ENCODE data around the gene ACSS2.

The ACSS2 gene

DNA sequence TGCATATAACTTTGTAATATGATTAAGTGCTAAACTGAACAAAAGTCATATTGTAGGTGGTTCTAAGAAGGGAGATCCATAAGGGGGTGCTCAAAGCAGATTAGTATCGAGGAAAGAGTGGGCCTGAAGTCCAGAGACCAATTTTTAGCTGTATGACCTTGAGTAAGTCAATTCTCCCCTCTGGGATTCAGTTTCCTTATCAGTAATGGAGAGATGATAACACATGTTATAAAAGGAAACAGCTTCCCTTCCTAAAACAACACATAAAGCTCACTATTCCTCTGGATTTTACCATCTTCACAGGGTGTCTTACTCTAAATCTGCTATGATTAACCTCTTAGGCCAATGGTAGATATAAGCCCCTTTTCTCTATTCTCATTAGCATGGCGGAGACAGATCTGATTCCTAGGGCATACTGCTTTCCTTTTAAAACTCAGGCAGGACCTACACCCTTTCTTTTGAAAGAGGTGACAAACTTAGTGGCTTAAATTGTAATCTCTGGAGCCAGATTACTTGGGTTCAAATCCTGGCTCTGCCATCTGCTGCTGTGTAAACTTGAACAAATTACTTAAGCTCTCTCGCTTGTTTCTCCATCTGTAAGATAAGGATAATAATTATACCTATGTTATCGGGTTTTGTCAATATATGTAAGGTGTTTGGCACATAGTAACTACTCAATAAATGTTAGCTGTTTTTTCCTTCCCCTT is 39.5 kb downstream of the ACSS2 start:
- no peak for FAIRE-seq

DNA sequence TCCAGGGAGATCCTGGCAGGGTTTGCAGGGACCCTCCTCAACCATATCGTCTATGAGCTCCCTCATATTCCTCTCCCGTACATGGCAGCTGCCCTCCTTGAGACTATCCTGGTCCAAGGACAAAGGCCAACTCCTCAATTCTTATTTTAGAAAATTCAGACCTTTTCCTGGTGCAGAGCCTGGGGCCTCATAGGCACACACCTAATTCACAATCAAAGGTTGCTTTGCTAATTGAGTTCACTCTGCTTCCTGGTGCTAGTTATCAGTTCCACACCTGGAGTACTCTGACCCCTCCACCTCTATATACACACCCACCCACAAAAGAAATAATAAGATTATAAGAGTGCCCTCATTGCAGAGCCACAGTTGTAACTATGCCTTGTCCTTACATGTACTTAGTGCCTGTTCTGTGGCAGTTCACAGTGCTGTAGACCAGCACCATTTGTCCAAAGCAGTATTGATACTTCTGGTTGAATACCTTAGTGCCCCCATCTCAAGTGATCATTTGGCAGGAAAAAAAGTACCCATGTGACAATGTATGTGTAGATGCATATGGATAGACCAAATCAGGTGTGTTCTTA is 40.5 kb downstream of the ACSS2 start:
- no peak for FAIRE-seq

DNA sequence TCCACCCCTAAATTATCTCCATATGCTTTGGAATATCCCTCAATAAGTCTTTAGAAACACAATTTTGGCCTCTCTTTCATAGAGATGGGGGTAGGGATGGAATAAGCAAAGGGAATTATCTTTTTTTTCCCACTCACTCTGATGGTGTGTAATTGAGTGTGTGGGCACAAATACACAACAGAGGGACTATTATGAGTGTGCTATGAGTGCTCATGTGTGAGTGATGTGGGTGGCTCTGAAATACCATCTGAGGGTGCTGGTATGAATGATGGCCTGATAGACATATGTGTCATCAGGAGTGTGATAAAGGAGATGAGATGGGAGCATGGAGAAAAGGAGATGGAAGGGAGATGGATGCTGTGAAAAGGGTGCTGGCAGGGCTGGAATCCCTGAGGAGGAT is 43.6 kb downstream of the ACSS2 start:
- no peak for FAIRE-seq

DNA sequence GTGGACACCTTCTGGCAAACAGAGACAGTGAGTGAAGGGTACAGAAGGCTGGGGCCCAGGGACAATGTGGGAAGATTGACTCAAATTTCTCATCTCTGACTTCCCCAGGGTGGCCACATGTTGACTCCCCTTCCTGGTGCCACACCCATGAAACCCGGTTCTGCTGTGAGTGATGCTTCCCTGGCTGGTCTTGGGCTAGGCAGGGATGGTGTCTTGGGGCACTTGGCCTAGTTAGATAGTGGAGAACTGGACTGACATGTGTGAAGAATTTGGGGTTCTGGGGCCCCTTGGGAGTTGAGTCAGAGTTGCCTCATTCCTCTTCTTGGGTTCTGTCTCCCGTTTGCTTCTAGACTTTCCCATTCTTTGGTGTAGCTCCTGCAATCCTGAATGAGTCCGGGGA is 45.0 kb downstream of the ACSS2 start:
- no peak for FAIRE-seq

DNA sequence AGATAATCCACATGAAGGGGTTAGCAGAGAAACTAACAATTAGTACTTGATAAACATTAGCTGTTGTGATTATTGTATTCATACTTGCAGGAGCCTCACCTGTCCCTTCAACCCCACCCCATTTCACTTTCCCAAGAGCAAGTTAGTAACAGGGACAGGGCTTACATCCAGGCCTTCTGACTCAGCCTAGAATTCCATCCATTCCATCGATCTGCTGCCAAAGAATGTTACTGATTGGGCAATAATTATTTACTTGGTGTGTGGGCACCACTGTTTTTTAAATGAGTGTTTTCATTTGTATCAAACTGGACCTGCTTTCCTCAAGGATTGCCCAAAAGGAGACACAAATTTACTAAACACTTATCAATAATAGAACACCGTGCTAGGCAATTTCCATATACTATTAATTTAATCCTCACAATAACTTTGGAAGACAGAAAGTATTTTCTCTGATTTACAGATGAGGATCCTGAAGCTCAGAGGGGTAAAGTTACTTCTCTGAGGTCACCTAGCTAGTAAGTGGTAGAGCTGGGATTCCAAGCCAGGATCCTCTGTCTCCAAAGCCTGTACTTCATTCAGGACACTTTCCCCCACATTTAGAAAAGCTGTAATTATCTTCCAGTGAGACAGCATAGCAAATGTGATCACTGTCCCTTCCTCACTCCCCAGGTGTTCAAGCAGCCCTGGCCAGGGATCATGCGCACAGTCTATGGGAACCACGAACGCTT is 46.4 kb downstream of the ACSS2 start:
- no peak for FAIRE-seq

DNA sequence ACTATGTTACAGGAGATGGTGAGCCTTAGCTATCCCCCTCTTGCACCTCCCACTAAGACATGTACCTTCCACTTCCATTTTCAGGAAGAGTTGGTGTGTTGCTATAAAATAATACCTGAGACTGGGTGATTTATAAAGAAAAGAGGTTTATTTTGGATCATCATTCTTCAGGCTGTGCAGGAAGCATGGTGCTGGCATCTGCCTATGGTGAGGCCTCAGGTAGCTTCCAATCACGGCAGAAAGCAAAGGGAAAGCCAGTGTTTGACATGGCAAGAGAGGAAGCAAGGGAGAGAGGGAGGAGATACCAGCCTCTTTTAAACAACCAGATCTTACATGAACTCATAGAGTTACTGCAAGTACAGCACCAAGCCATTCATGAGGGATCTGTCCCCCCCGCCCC is 47.0 kb downstream of the ACSS2 start:
- FAIRE-seq, result no peak

DNA sequence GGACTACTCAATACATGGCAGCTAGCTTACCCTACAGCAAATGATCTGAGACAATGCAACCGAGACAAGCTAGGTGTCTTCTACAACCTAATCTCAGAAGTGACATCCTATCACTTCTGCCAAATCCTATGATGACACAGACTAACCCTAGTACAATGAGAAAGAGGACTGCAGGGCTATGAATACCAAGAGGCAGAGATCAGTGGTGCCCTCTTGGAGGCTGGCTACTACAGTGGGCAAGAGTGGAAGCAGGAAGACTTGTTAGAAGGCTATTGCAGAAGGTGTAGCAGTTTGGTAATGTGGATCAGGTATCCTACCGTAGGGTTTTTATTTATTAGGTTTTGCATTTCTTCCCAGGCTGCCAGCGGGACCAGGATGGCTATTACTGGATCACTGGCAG is 48.9 kb downstream of the ACSS2 start:
- no peak for FAIRE-seq

DNA sequence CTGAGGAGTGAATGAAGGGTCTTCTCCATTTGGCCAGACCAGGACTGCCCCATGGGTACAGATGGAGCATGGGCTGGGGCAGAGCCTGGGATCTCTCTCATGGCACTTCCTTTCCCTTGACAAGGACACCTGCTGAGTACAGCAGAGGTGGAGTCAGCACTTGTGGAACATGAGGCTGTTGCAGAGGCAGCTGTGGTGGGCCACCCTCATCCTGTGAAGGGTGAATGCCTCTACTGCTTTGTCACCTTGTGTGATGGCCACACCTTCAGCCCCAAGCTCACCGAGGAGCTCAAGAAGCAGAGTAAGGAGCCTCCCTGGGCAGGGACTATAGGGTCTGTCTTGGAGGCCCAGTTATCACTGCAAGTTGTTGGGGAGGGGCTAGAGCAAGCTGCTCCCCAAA is 49.6 kb downstream of the ACSS2 start:
- no peak for FAIRE-seq

DNA sequence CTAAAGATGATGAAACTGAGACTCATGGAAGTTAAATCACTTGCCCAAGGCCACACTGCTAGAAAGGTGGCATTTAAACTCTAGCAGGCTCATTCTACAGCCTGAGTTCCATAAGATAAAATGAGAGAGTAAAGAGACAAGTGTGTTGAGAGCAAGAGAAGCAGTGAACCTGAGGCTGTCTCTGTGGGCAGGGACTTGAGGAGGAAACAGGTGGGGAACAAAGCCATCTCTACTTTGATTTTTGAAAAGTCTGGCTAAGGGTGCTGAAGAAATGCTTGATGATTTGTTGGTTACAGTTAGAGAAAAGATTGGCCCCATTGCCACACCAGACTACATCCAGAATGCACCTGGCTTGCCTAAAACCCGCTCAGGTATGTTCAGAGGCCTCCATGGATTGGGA is 50.2 kb downstream of the ACSS2 start:
- FAIRE-seq, result no peak

DNA sequence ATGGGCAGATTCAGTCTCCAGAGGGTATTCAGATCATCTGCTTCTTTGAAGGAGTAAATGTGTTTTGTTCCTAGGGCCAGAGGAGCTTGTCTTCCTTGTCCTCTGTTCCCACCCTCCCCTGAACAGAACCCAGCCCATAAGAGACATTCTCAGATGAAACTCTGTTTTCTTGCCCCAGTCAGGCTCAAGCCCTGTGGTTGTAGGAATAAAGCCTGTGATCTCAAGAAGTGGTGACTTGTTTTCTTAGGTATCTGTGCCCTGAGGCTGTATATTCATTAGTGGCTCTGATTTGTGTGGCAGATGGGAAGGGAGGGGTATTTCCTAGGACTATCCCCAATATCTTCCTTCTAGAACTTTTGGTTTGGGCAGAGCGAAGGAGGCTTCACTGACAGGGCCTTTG is 51.3 kb downstream of the ACSS2 start:
- no peak for FAIRE-seq

DNA sequence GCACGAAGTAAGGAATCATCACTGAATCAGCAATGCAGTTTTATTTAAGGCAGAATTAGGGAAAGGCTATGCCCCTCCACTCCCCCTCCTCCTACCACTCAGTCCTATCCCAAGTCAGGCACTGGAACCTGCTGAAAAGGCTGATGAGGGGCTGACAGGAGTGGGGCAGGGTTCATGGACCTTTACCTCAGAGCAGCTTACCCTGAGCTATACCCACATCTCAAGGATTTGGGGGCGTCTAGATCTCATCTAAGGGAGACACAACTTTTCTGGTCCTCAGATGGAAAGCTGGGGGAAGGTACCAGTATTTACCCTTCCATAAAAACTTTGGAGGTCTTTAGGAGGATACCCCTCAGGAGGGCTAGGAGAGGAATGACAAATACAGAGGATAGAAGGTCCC is 52.0 kb downstream of the ACSS2 start:
- no peak for FAIRE-seq

DNA sequence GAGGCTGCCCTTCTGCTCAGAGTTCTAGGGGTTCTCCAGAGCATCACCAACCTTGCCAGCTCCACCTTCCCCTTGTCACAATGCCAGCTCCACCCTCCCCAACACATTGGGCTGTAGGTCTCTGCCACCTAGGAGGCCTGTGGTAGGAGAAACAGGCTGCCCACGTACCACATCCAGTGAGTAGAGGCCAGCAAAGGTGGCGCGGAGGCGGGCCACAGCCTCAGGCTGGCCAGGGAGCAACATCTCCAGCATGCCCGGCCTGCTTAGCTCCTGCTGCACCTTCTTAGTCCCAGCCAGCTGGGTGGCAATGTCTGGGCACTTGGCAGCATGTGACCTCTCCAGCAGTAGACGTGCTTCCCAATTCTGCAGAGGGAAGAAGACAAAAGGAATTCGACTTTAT is 55.4 kb downstream of the ACSS2 start:
- FAIRE-seq, result no peak

DNA sequence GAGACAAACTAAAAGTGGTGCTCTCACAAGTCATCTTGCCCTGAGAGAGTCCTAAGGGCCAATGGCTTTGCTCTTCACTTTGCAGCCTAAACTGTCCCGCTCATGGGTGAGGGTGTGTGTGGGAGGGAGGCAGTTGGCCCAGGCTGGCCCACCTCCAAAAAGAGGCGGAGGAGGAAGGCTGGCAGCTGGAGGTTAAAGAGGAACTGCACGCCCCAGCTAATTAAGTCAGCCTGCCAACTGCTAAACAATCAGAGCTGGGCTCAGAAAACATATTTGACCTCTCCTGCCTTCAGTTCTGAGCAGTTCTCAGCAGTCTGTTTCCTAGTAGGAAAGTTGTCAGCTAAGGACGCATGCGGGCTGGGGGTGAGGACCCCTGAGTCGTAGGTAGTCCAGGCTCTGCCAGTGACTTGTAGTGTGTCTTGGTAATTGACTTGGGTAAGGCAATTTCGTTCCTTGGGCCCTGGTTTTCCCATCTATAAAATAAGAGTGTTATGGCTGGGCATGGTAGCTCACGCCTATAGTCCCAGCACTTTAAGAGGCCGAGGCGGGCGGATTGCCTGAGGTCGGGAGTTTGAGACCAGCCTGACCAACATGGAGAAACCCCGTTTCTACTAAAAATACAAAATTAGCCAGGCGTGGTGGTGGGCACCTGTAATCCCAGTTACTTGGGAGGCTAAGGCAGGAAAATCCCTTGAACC is 62.2 kb downstream of the ACSS2 start:
- no peak for FAIRE-seq

DNA sequence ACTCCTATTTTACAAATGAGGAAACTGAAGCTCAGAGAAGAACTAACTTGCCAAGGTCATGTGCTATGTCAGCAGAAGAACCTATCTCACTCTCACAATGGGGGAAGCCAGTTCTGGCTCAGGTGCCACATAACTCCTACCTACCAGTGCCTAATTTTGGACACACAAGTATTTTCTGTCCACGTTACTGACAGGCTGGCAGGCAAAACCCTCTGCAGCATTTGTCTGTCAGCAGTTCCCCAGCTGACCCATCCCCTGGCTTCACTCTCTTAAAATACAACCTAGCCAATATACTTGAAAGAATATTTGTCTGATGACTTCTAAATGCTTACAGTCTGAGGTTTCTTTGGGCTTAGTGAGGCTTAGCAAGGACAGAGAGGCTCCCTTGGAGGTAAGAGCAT is 63.7 kb downstream of the ACSS2 start:
- no peak for FAIRE-seq

DNA sequence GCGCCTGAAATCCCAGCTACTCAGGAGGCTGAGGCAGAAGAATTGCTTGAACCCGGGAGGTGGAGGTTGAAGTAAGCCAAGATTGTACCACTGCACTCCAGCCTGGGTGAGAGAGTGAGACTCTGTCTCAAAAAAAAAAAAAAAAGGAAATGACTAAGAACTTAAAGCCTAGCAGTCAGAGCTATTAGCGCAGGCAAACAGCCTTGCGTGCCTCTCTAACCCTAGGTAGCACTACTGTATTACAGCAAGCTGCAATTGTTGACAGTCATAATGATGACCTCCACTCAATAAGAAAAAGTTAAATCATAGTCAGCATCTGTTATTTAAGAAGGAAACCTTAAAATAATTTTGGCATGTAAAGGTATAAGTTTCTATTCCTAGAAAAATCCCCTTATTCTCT is 64.8 kb downstream of the ACSS2 start:
- FAIRE-seq, result no peak

DNA sequence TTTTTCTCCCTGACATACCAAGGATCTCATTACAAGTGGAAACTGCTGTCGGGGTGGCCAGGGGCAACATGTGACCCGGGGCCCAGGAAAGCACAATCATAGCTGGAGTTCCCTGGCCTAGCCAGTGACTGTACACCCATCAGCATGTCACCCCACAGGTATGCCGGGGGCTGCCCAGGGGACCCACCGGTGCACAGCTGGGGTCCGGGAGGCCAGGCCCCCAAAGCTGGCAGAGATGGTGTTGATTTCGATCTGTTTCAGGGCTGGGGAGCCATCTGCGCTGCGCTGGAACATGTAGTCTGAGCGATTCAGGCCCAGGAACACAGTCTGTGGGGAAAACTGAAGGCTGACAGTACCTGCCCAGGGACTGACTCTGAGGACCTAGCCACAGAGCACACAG is 65.9 kb downstream of the ACSS2 start:
- no peak for FAIRE-seq

DNA sequence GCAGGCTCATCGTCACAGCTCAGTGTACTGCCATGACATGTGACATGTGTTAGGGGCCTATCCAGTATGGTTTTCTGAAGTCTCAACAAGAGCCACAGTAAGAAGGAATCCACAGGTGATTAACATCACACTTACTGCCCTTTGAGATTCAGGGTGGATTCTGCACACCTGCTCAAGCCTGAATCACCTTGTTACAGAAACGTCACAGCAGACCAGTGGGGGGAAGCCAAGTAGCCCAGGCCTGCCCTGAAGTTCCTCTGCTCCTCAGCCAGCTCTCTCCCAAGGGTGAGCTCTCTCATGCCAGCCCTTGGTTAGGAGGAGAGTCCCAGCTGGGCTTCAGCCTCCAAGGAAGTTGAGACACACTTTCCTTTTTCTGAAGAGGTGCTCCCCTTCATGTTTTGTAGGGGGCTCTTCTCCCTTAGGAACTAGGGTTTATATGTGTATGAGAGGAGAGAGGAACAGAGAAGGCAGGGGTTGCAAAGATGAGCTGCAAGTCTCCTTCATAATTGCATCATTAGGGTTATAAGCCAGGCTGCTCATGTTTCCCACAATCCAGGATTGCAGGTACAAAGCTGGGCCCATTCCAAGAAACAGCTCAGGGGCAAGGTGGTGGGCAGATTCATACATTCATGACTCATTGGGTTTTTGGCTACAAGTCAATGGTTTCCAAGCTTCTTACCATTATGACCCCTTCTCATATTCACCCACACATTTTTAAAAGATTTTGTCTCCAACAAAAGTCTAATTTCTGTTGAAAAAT is 67.6 kb downstream of the ACSS2 start:
- FAIRE-seq, result no peak

DNA sequence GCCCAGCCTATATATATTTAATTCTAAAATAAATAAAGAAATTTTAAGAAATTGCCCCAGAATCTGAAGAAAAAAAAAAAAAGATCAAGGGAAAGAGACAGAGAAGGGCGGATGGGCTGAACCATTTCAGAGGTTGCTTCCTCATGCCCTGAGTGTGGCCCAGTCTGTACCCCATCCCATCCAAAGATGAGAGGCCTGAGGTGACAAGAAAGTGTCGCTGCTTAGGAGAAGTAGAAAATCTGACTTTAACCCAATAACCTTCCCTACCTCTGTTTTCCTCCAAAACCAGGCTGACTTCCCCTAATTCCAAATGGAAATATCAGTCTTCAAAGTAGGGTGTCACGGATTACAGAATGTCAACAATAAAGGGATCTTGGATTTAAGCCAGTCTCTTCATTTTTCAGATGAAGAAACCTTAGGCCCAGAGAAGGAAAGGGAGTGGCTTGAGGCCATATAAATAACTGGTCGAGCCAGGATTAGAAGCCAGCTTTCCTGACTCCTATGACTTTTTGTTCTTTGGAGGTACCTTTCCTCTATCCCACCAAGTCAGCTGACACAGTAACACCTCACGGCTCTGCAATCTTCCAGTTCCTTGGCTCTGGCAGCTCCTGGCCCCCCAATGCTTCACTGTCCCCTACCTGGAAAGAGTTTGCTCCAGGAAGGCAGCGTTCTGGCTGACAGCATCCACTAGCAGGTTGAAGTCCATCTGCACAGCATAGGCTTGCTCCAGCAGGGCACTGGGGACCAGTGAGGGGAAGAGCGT is 69.1 kb downstream of the ACSS2 start:
- FAIRE-seq, result no peak

DNA sequence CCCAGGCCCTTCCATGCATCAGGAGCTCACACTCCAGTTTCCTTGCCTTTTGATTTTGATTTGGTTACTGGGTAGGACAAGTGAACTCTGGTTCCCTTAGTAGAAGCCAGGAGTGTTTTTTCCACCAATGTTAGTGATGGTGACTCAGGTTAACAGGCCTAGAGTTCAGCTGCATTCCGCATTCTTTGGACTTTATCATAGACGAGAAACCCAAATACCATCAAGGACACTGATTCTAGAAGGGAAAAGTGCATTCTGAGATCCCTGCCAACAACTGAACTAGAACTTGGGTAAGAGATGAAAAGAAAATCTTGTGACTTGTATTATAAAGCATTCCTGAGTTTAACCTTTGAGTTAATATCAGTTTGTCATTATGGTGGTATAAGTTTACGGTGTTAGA is 70.2 kb downstream of the ACSS2 start:
- no peak for FAIRE-seq

DNA sequence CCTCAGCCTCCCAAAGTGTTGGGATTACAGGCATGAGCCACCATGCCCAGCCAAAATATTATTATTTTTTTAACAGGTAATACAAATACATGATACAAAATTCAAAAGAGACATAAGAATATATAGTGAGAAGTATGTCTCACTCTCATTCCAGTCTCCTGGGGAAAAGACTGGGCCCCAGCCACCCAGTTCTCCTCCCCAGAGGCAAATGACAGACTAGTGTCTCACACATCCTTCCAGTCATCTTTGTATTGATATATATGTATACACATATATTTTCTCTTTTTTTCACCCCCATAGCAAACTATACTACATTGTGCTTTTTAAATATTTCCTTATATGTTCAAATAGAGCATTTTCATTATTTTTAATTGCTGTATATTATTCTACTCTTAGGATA is 70.9 kb downstream of the ACSS2 start:
- FAIRE-seq, result no peak

DNA sequence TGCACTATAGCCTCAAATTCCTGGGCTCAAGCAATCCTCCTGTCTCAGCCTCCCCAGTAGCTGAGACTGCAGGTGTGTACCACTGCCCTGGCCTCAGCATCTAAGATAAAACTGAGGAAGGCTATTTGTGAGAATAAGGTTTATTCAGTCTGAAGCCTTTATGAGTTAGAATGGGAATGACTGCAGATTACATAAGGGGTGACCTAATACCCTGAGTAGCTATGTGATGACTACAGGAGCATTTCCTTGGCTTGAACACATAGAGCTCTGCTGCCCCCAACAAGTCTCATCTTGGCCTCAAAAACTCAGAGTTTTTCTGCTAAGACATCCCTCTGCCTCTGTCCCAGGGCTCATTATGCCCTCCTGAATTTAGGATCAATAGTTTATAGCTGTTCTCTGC is 71.6 kb downstream of the ACSS2 start:
- no peak for FAIRE-seq

DNA sequence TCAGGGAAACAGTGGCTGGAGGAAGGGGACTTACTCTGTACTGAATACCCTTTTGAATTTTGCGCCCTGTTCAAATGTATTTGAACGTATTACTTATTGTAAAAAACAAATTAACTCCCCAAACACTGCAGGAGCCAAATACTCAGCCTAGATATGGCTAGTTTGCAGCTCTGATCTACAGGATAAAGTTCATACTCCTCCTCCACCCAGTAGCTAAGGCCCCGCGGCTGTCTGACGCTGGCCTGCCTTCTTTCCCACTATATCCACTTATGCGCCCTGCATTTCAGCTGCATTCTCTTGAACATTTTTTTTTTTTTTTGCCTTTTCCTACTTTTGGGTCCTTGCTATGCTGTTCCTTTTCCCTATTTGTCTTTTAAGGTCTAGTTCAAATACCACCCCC is 72.7 kb downstream of the ACSS2 start:
- no peak for FAIRE-seq
